Measurements from ENCODE around the gene CYCS.

DNA sequence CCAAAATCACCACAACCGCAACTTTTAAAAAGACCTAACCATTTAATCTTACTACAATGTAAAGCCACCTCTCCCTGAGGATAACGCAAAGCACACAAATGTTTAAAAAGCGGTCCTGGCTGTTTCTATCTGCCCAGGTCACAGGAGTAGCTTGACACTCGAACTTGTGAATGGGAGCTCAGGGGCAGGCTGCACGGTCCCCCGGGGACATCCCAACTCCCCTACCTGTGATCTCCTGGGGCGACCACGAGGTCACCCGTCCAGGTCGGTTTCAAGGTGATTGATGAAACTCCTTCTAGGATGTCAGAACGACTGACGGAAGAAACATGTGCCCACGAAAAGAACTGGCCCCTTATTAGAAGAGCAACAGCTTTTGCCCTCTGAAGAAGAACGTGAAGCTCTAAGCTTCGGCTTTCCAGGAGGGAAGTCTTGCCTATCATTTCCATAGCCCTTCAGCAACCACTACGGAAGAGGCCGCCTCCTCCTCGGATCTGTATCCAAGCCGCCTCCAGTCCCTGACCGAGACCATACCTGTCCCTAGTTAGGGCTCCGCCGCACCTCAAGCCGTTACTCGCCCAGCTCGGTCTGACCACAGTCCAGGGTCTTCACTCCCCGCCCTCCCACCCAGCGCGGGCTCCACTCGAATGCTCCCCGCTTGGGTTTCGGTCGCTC lies 459 bp downstream of the CYCS start:
- TF ChIP-seq, protein P1, sequence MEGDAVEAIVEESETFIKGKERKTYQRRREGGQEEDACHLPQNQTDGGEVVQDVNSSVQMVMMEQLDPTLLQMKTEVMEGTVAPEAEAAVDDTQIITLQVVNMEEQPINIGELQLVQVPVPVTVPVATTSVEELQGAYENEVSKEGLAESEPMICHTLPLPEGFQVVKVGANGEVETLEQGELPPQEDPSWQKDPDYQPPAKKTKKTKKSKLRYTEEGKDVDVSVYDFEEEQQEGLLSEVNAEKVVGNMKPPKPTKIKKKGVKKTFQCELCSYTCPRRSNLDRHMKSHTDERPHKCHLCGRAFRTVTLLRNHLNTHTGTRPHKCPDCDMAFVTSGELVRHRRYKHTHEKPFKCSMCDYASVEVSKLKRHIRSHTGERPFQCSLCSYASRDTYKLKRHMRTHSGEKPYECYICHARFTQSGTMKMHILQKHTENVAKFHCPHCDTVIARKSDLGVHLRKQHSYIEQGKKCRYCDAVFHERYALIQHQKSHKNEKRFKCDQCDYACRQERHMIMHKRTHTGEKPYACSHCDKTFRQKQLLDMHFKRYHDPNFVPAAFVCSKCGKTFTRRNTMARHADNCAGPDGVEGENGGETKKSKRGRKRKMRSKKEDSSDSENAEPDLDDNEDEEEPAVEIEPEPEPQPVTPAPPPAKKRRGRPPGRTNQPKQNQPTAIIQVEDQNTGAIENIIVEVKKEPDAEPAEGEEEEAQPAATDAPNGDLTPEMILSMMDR (IDR thresholded peaks at IDR 0.05): no peak
- no peak for TF ChIP-seq POLR2A (IDR thresholded peaks at IDR 0.05)
- TF ChIP-seq EP300 (IDR thresholded peaks at IDR 0.05): no peak
